ENCODE results near the gene SLC1A2. TPM values are rescaled to one million over a fixed set of nuclear protein-coding genes. Genes with fewer than 3 reads are reported as not detected.
"Not testable (repeated sequence)": the region's sequence is repeated elsewhere in the genome, so short reads cannot be mapped to it uniquely, and the experiment has no call there.

SLC1A2 gene
- total RNA-seq, 2 experiments from 2014 or later: not detected

DNA sequence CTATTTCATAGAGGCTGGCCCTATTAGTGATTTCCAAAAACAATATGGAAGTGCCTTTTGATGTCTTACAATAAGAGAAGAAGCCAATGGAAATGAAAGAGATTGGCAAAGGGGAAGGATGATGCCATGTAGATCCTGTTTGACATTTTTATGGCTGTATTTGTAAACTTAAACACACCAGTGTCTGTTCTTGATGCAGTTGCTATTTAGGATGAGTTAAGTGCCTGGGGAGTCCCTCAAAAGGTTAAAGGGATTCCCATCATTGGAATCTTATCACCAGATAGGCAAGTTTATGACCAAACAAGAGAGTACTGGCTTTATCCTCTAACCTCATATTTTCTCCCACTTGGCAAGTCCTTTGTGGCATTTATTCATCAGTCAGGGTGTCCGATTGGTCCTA lies 189.0 kb downstream of the SLC1A2 start:
- no TSS peak for BruUV-seq (replicated peaks)
- ChIA-PET CTCF (ENCODE audit: unreplicated experiment) (no interaction called here), POLR2A (interaction anchor here (0.7 kb wide), 1 partner anchor 106 kb away, joined by 3 read pairs; no protein-coding TSS in a partner anchor)
- H3K9me3 ChIP-seq (ENCODE audit: low read length): no peaks in the 10 kb centered on the region
- H3K36me3 ChIP-seq (ENCODE audit: insufficient read depth, low read length): no peaks in the 10 kb centered on the region
- intact Hi-C loops (cut with micrococcal nuclease; ENCODE audit: unreplicated experiment): no loop called here
- H3K9me2 ChIP-seq (ENCODE audit: insufficient read depth, low read length): no peaks in the 10 kb centered on the region
- H3K27ac ChIP-seq (ENCODE audit: low read depth, low read length, poor library complexity, severe bottlenecking): no peak overlapping the region
- no peaks in the 10 kb centered on the region for H3K79me2 ChIP-seq (ENCODE audit: insufficient read depth, low read depth, low read length)
- TF ChIP-seq, protein P1, sequence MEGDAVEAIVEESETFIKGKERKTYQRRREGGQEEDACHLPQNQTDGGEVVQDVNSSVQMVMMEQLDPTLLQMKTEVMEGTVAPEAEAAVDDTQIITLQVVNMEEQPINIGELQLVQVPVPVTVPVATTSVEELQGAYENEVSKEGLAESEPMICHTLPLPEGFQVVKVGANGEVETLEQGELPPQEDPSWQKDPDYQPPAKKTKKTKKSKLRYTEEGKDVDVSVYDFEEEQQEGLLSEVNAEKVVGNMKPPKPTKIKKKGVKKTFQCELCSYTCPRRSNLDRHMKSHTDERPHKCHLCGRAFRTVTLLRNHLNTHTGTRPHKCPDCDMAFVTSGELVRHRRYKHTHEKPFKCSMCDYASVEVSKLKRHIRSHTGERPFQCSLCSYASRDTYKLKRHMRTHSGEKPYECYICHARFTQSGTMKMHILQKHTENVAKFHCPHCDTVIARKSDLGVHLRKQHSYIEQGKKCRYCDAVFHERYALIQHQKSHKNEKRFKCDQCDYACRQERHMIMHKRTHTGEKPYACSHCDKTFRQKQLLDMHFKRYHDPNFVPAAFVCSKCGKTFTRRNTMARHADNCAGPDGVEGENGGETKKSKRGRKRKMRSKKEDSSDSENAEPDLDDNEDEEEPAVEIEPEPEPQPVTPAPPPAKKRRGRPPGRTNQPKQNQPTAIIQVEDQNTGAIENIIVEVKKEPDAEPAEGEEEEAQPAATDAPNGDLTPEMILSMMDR (conservative IDR thresholded peaks at IDR 0.05; ENCODE audit: low read length): no peak
- TF ChIP-seq EZH2phosphoT487 (IDR thresholded peaks at IDR 0.05; ENCODE audit: borderline replicate concordance, low read depth, low read length): no peak
- H3K4me3 ChIP-seq (ENCODE audit: low read depth, low read length, poor library complexity, severe bottlenecking): no peak overlapping the region
- no peak overlapping the region for H3K4me2 ChIP-seq (ENCODE audit: low read length)
- H4K20me1 ChIP-seq (ENCODE audit: insufficient read depth, low read length): no peaks in the 10 kb centered on the region
- no peak overlapping the region for H2AFZ ChIP-seq (ENCODE audit: low read length)
- no peak for DNase-seq (ENCODE audit: low spot score)
- H3K4me1 ChIP-seq (ENCODE audit: insufficient read depth, low read length, poor library complexity, severe bottlenecking): no peaks in the 10 kb centered on the region

- Histone ChIP-seq H2AFZ (ENCODE audit: low read length) (no peak overlapping the region), H3K4me1 (ENCODE audit: insufficient read depth, low read length, poor library complexity, severe bottlenecking) (no peaks in the 10 kb centered on the region), H4K20me1 (ENCODE audit: insufficient read depth, low read length) (no peaks in the 10 kb centered on the region), H3K79me2 (ENCODE audit: insufficient read depth, low read depth, low read length) (no peaks in the 10 kb centered on the region), H3K4me3 (ENCODE audit: low read depth, low read length, poor library complexity, severe bottlenecking) (no peak overlapping the region), H3K9me3 (ENCODE audit: low read length) (no peaks in the 10 kb centered on the region), H3K27ac (ENCODE audit: low read depth, low read length, poor library complexity, severe bottlenecking) (no peak overlapping the region), H3K36me3 (ENCODE audit: insufficient read depth, low read length) (no peaks in the 10 kb centered on the region), H3K4me2 (ENCODE audit: low read length) (no peak overlapping the region), H3K9me2 (ENCODE audit: insufficient read depth, low read length) (no peaks in the 10 kb centered on the region)
- intact Hi-C loops (cut with micrococcal nuclease; ENCODE audit: unreplicated experiment): no loop called here
- BruUV-seq (replicated peaks): no TSS peak
- CTCF ChIA-PET (ENCODE audit: unreplicated experiment): no interaction called here
- DNase-seq (ENCODE audit: low spot score): no peak
- POLR2A ChIA-PET: no interaction called here
- TF ChIP-seq, protein P1 (conservative IDR thresholded peaks at IDR 0.05; ENCODE audit: low read length): no peak
- TF ChIP-seq EZH2phosphoT487 (IDR thresholded peaks at IDR 0.05; ENCODE audit: borderline replicate concordance, low read depth, low read length): no peak
These were observed 191.0 kb downstream of the SLC1A2 start for GRCh38 chr11:35228328-35228725.

GRCh38 chr11:35227576-35228327 lies 191.6 kb downstream of the SLC1A2 start:
- Histone ChIP-seq H3K9me2 (ENCODE audit: insufficient read depth, low read length) (no peaks in the 10 kb centered on the region), H3K36me3 (ENCODE audit: insufficient read depth, low read length) (no peaks in the 10 kb centered on the region), H4K20me1 (ENCODE audit: insufficient read depth, low read length) (no peaks in the 10 kb centered on the region), H2AFZ (ENCODE audit: low read length) (no peak overlapping the region), H3K79me2 (ENCODE audit: insufficient read depth, low read depth, low read length) (no peaks in the 10 kb centered on the region), H3K27ac (ENCODE audit: low read depth, low read length, poor library complexity, severe bottlenecking) (no peak overlapping the region), H3K4me2 (ENCODE audit: low read length) (no peak overlapping the region), H3K4me3 (ENCODE audit: low read depth, low read length, poor library complexity, severe bottlenecking) (no peak overlapping the region), H3K9me3 (ENCODE audit: low read length) (no peaks in the 10 kb centered on the region), H3K4me1 (ENCODE audit: insufficient read depth, low read length, poor library complexity, severe bottlenecking) (no peaks in the 10 kb centered on the region)
- POLR2A ChIA-PET: interaction anchor here (0.6 kb wide), 1 partner anchor 264 kb away, joined by 3 read pairs; no protein-coding TSS in a partner anchor
- CTCF ChIA-PET (ENCODE audit: unreplicated experiment): no interaction called here
- no peak for TF ChIP-seq EZH2phosphoT487 (IDR thresholded peaks at IDR 0.05; ENCODE audit: borderline replicate concordance, low read depth, low read length)
- TF ChIP-seq, protein P1 (conservative IDR thresholded peaks at IDR 0.05; ENCODE audit: low read length): no peak
- intact Hi-C loops (cut with micrococcal nuclease; ENCODE audit: unreplicated experiment): no loop called here
- no peak for DNase-seq (ENCODE audit: low spot score)
- BruUV-seq (replicated peaks): no TSS peak

DNA sequence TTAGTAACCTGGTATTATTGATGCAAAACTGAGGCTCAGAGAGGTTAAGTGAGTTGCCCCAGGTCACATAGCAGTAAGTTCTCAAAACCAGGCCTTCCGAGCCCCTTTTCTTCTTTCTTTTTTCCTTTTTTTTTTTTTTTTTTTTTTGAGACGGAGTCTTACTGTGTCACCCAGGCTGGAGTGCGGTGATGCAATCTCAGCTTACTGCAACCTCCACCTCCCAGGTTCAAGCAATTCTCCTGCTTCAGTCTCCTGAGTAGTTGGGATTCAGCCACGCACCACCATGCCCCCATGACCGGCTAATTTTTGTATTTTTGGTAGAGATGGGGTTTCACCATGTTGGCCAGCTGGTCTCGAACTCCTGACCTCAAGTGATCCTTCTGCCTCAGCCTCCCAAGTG lies 192.6 kb downstream of the SLC1A2 start:
- BruUV-seq (replicated peaks); H3K4me3 ChIP-seq (ENCODE audit: low read depth, low read length, poor library complexity, severe bottlenecking); H3K27ac ChIP-seq (ENCODE audit: low read depth, low read length, poor library complexity, severe bottlenecking); H4K20me1 ChIP-seq (ENCODE audit: insufficient read depth, low read length); H3K4me1 ChIP-seq (ENCODE audit: insufficient read depth, low read length, poor library complexity, severe bottlenecking); H3K9me3 ChIP-seq (ENCODE audit: low read length); intact Hi-C loops (cut with micrococcal nuclease; ENCODE audit: unreplicated experiment); CTCF ChIA-PET (ENCODE audit: unreplicated experiment); H3K4me2 ChIP-seq (ENCODE audit: low read length); H2AFZ ChIP-seq (ENCODE audit: low read length); DNase-seq (ENCODE audit: low spot score); H3K79me2 ChIP-seq (ENCODE audit: insufficient read depth, low read depth, low read length); H3K9me2 ChIP-seq (ENCODE audit: insufficient read depth, low read length); H3K36me3 ChIP-seq (ENCODE audit: insufficient read depth, low read length); POLR2A ChIA-PET: not testable (repeated sequence)
